Measurements from ENCODE around the gene SARS2.

- TF ChIP-seq EZH2phosphoT487 (IDR thresholded peaks at IDR 0.05; ENCODE audit: borderline replicate concordance, low read length) (no peak), CTCF (IDR thresholded peaks at IDR 0.05; ENCODE audit: low read depth, low read length, poor library complexity, severe bottlenecking) (peak; percentile 30)
These were observed 51.8 kb downstream of the SARS2 start for GRCh38 chr19:38878575-38879399.
